ENCODE results near the gene SCD5. TPM values are rescaled to one million over a fixed set of nuclear protein-coding genes. Genes with fewer than 3 reads are reported as not detected.

Gene SCD5
- total RNA-seq (ENCODE audit: low replicate concordance) = 34.5 and 36.9 TPM in 2 replicates

DNA sequence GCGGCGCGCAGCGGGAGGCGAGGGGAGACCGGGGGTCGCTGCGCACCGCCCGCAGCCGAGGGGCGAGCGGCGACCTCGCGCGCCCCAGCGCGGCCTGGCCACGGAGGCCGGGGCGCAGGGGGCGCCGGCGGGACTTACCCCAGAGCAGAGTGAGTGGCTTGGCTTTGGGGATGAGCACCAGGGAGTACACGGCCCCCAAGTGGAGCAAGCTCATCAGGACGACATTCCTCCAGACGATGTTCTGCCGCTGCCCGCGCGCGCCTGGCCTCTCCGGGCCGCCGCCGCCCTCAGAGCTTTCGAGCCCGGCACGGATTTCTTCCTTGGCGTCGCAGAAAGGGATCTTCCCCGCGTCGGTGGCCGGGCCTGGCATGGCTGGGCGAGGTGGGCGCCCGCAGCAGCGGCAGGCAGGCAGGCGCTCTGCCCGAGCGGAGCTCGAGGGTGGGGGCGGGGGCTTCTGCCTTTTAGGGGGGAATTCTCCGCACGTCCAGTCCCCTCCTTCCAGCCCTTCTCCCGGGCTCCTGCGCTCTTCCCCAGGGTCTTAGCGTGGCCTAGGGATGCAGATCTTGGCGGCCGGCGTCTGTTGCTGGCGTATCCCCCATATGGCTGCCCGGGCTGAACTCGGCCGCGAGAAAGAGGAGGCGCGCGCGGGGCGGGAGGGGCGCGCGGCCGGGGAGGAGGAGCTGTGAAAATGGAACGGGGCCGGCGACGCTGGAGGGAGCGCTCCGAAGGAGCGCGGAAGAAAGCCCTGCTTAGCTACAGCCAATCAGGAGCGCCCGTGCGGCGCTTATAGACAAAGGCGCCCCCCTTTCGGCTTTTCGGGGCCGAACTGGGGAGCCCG lies at the start of gene SCD5:
Gene SCD5, minus strand, starts transcription at position 629 of the 838 bp plus-strand sequence. Its CDS starts 259 bp downstream, at position 370.
- no peak within 1 kb of the TSS for H3K27ac Mint-ChIP-seq
- H3K4me1 Mint-ChIP-seq = peaks cover 37% of the 10 kb centered on the region
- Histone ChIP-seq H3K4me3 (peak within 1 kb of the TSS; percentile 60), H3K27ac (no peak within 1 kb of the TSS), H4K20me1 (ENCODE audit: low read depth) (peaks cover 22% of the 10 kb centered on the region), H3K4me2 (peak within 1 kb of the TSS; percentile 96), H3K36me3 (no peaks in the 10 kb centered on the region), H2AFZ (replicated peaks) (peak within 1 kb of the TSS; percentile 38), H3K79me2 (ENCODE audit: low read depth) (no peaks in the 10 kb centered on the region), H3K9me3 (ENCODE audit: low read depth) (no peaks in the 10 kb centered on the region), H3K4me1 (peaks cover 21% of the 10 kb centered on the region), H3K9ac (peak within 1 kb of the TSS; percentile 6), H3F3A (ENCODE audit: low read depth) (peaks cover 41% of the 10 kb centered on the region), H3K27me3 (peaks cover 100% of the 10 kb centered on the region)
- H3K27me3 Mint-ChIP-seq (ENCODE audit: insufficient read depth, low read depth) = peaks cover 2% of the 10 kb centered on the region
- H3K36me3 Mint-ChIP-seq = peaks cover 8% of the 10 kb centered on the region
- peak within 1 kb of the TSS; percentile 99 for H3K4me3 Mint-ChIP-seq
- H3K9me3 Mint-ChIP-seq = no peaks in the 10 kb centered on the region
- peak; percentile 93 for DNase-seq (ENCODE audit: low spot score)
- TF ChIP-seq EZH2 (IDR thresholded peaks at IDR 0.05) = no peak
- TF ChIP-seq, protein P1, sequence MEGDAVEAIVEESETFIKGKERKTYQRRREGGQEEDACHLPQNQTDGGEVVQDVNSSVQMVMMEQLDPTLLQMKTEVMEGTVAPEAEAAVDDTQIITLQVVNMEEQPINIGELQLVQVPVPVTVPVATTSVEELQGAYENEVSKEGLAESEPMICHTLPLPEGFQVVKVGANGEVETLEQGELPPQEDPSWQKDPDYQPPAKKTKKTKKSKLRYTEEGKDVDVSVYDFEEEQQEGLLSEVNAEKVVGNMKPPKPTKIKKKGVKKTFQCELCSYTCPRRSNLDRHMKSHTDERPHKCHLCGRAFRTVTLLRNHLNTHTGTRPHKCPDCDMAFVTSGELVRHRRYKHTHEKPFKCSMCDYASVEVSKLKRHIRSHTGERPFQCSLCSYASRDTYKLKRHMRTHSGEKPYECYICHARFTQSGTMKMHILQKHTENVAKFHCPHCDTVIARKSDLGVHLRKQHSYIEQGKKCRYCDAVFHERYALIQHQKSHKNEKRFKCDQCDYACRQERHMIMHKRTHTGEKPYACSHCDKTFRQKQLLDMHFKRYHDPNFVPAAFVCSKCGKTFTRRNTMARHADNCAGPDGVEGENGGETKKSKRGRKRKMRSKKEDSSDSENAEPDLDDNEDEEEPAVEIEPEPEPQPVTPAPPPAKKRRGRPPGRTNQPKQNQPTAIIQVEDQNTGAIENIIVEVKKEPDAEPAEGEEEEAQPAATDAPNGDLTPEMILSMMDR (IDR thresholded peaks at IDR 0.05) = no peak
- TF ChIP-seq EZH2phosphoT487 (IDR thresholded peaks at IDR 0.05) = no peak

- H3K27ac Mint-ChIP-seq = no peak overlapping the region
- Histone ChIP-seq H3K27me3 (no peaks in the 10 kb centered on the region), H3K9me3 (ENCODE audit: low read depth) (no peaks in the 10 kb centered on the region), H3K4me1 (no peaks in the 10 kb centered on the region), H3F3A (ENCODE audit: low read depth) (no peaks in the 10 kb centered on the region), H3K79me2 (ENCODE audit: low read depth) (no peaks in the 10 kb centered on the region), H2AFZ (replicated peaks) (no peak overlapping the region), H4K20me1 (ENCODE audit: low read depth) (peaks cover 10% of the 10 kb centered on the region), H3K4me2 (no peak overlapping the region), H3K27ac (no peak overlapping the region), H3K9ac (no peak overlapping the region), H3K36me3 (peaks cover 26% of the 10 kb centered on the region), H3K4me3 (no peak overlapping the region)
- no peaks in the 10 kb centered on the region for H3K9me3 Mint-ChIP-seq
- H3K36me3 Mint-ChIP-seq = peaks cover 35% of the 10 kb centered on the region
- H3K27me3 Mint-ChIP-seq (ENCODE audit: insufficient read depth, low read depth) = peaks cover 2% of the 10 kb centered on the region
- TF ChIP-seq, protein P1 (IDR thresholded peaks at IDR 0.05) = peak; percentile 44
- no peak for TF ChIP-seq EZH2 (IDR thresholded peaks at IDR 0.05)
- no peaks in the 10 kb centered on the region for H3K4me1 Mint-ChIP-seq
- peak; percentile 15 for DNase-seq (ENCODE audit: low spot score)
- no peak overlapping the region for H3K4me3 Mint-ChIP-seq
Observed at GRCh38 chr4:82842593-82842992, 44.0 kb upstream of the SCD5 start.

DNA sequence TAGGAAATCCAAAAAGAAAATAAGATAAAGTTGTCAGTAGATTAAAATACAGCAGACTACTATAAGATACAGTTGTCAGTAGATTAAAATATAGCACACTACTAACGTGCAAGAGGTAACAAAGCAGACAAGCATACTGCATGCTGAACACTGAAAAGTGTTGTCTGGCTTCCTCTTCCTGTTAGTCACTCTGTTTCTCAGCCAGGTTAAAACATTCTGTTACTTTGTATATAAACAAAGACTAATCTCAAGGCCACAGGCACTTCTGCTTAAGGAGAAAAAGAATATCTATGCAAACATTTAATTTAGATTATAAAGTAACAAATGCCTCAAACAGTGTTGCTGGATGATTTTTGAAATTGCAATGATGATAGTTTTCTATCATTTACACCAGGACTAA lies 41.0 kb upstream of the SCD5 start:
- H3K4me3 ChIP-seq = no peak overlapping the region
- H3F3A ChIP-seq (ENCODE audit: low read depth) = no peaks in the 10 kb centered on the region
- TF ChIP-seq EZH2 (IDR thresholded peaks at IDR 0.05) (no peak), EZH2phosphoT487 (IDR thresholded peaks at IDR 0.05) (no peak)
- TF ChIP-seq, protein P1 (IDR thresholded peaks at IDR 0.05) = no peak
- H3K27ac ChIP-seq = no peak overlapping the region
- DNase-seq (ENCODE audit: low spot score) = no peak
- peaks cover 22% of the 10 kb centered on the region for H3K36me3 ChIP-seq
- no peak overlapping the region for H3K9ac ChIP-seq
- no peaks in the 10 kb centered on the region for H3K4me1 ChIP-seq
- H3K4me3 Mint-ChIP-seq = no peak overlapping the region
- H3K27ac Mint-ChIP-seq = no peak overlapping the region
- no peaks in the 10 kb centered on the region for H3K27me3 Mint-ChIP-seq (ENCODE audit: insufficient read depth, low read depth)
- H3K9me3 Mint-ChIP-seq = no peaks in the 10 kb centered on the region
- H3K79me2 ChIP-seq (ENCODE audit: low read depth) = no peaks in the 10 kb centered on the region
- no peaks in the 10 kb centered on the region for H3K27me3 ChIP-seq
- no peak overlapping the region for H3K4me2 ChIP-seq
- H3K9me3 ChIP-seq (ENCODE audit: low read depth) = no peaks in the 10 kb centered on the region
- peaks cover 10% of the 10 kb centered on the region for H4K20me1 ChIP-seq (ENCODE audit: low read depth)
- H3K36me3 Mint-ChIP-seq = peaks cover 30% of the 10 kb centered on the region
- H2AFZ ChIP-seq (replicated peaks) = no peak overlapping the region
- no peaks in the 10 kb centered on the region for H3K4me1 Mint-ChIP-seq
